ENCODE results near the gene PPFIBP2.

PPFIBP2 gene

DNA sequence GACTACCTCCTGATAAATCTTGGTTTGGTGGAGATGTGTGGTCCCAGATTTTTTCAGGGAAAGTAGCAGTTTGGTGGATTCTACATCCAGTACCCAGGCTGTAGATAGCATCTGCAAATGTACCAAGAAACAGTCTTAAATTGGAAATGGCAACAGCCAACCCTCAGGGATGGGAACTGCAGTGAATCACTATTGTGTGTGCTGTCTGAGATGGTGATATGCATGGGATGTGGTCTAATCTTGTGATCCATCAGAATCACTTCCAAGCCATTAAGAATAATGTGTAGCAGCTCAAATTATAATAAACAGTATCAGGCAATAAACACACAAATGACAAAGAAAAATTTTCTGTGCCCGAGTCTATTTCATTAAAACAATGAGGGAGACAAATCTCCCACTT, 25.1 kb upstream of the PPFIBP2 start:
- Mint-ChIP-seq H3K9me3 (no peaks in the 10 kb centered on the region), H3K4me1 (no peaks in the 10 kb centered on the region), H3K27me3 (peaks cover 12% of the 10 kb centered on the region), H3K27ac (ENCODE audit: low read depth) (no peak overlapping the region), H3K4me3 (no peak overlapping the region), H3K36me3 (ENCODE audit: insufficient read depth) (no peaks in the 10 kb centered on the region)
- ATAC-seq (replicated peaks; ENCODE audit: extremely low read depth, poor library complexity, severe bottlenecking) (no peak), DNase-seq (ENCODE audit: low spot score in 2 of 2) (no peak)

DNA sequence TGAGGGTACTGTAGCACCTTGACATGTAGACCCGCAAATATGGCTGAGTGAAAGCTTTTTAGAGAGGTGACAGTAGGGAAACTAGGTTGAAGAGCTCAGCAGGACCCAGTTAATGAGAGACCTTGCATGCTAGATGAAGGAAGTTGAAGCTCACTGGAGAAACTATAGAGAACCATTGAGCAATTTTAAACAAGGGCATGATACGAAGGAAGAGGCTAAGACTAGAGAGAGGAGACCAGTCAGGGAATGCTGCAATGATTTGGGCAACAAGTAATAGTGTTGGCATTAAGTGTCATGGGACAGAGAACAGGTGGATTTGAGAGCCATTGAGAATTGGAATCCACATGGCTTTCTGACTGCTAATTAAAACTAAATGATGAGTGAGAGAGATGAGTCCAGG, 24.4 kb upstream of the PPFIBP2 start:
- ATAC-seq (replicated peaks; ENCODE audit: extremely low read depth, poor library complexity, severe bottlenecking): no peak
- Mint-ChIP-seq H3K9me3 (no peaks in the 10 kb centered on the region), H3K4me1 (no peaks in the 10 kb centered on the region), H3K4me3 (no peak overlapping the region), H3K36me3 (ENCODE audit: insufficient read depth) (no peaks in the 10 kb centered on the region), H3K27me3 (peaks cover 12% of the 10 kb centered on the region), H3K27ac (ENCODE audit: low read depth) (no peak overlapping the region)
- no peak for DNase-seq (ENCODE audit: low spot score in 2 of 2)

DNA sequence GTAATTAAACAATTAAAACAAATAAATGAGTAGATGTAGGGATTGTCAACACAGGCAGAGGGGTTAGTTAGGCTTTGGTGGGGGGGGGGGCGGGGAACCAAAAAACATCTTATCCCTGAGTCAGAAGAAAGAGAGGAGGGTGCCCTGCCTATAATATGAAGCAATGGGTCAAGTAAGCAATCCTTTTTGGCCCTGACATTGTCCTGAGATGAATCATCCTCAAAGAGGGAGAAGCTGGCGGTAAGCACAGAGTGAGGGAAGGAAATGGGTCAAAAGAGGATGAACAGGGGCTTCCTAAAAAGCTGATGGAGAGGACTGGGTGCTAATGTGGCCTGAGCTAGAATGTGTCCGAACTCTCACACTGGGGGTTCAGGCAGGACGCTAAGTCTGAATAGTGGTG, 23.7 kb upstream of the PPFIBP2 start:
- Mint-ChIP-seq H3K27ac (ENCODE audit: low read depth) (no peak overlapping the region), H3K9me3 (no peaks in the 10 kb centered on the region), H3K4me1 (no peaks in the 10 kb centered on the region), H3K36me3 (ENCODE audit: insufficient read depth) (no peaks in the 10 kb centered on the region), H3K4me3 (no peak overlapping the region), H3K27me3 (peaks cover 12% of the 10 kb centered on the region)
- no peak for ATAC-seq (replicated peaks; ENCODE audit: extremely low read depth, poor library complexity, severe bottlenecking)
- DNase-seq (ENCODE audit: low spot score in 2 of 2): no peak

DNA sequence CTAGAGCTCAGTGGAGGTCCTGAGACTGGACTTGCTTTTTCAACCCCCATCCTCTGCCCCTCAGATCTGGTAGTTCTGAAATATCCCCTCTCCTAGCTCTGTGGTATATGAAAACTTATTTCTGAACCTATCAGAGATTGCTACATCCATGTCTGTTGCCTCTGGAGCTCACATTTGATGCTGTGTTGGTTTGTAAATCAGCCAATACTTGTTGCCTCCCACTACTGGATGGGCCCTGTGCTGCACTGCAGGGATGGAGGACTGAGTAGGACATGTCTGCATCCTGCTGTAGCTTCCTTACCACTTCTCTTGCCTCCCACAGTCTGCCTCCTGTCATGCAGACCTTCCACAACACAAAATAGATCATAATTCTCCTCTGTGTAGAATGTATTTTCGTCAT, 23.3 kb upstream of the PPFIBP2 start:
- H3K27ac Mint-ChIP-seq (ENCODE audit: low read depth): no peak overlapping the region
- DNase-seq (ENCODE audit: low spot score in 2 of 2) (no peak), ATAC-seq (replicated peaks; ENCODE audit: extremely low read depth, poor library complexity, severe bottlenecking) (no peak)
- no peaks in the 10 kb centered on the region for H3K36me3 Mint-ChIP-seq (ENCODE audit: insufficient read depth)
- H3K4me1 Mint-ChIP-seq: no peaks in the 10 kb centered on the region
- no peaks in the 10 kb centered on the region for H3K9me3 Mint-ChIP-seq
- H3K27me3 Mint-ChIP-seq: peaks cover 12% of the 10 kb centered on the region
- no peak overlapping the region for H3K4me3 Mint-ChIP-seq

DNA sequence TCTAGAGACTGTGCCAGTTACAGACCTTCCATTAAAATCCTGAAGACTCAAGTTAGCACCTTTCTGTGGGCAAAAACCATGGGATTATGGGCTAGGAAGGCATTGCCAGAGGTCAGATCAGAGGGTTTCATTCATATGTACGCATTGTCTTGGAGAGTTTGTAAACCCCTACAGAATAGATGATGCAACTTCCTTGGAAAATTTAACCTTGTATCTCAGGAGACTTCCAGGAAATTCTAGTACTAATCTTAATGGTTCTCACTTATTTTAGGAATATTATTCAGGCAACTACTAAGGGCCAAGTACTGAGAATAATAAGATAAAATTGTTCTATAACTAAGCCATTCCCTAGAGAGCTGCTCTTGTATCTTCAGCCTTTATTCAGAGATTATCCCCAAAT, 21.5 kb upstream of the PPFIBP2 start:
- DNase-seq (ENCODE audit: low spot score in 2 of 2): no peak
- H3K9me3 Mint-ChIP-seq: no peaks in the 10 kb centered on the region
- H3K36me3 Mint-ChIP-seq (ENCODE audit: insufficient read depth): no peaks in the 10 kb centered on the region
- no peaks in the 10 kb centered on the region for H3K4me1 Mint-ChIP-seq
- peaks cover 12% of the 10 kb centered on the region for H3K27me3 Mint-ChIP-seq
- H3K4me3 Mint-ChIP-seq: no peak overlapping the region
- no peak overlapping the region for H3K27ac Mint-ChIP-seq (ENCODE audit: low read depth)
- ATAC-seq (replicated peaks; ENCODE audit: extremely low read depth, poor library complexity, severe bottlenecking): no peak

DNA sequence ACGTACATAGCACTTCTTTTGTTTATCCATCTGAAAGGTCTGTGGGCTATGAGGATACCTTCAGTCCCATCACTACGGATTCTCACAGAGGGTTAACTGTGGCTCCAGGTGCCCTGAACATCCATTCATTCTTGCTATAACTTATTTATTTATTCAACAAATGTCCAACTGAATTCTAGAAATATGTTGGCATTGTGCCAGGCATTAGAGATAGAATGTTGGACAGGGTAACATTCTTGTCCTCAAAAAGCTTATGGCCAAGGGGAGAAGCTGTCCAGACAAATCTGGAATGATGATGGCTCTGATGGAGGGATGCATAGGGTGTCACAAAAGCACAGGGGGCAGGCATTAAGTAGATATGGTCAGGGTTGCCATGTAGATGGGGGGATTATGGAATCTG, 20.1 kb upstream of the PPFIBP2 start:
- no peak for ATAC-seq (replicated peaks; ENCODE audit: extremely low read depth, poor library complexity, severe bottlenecking)
- Mint-ChIP-seq H3K4me3 (no peak overlapping the region), H3K27ac (ENCODE audit: low read depth) (no peak overlapping the region), H3K27me3 (peaks cover 12% of the 10 kb centered on the region), H3K36me3 (ENCODE audit: insufficient read depth) (no peaks in the 10 kb centered on the region), H3K9me3 (no peaks in the 10 kb centered on the region), H3K4me1 (no peaks in the 10 kb centered on the region)
- DNase-seq (ENCODE audit: low spot score in 2 of 2): no peak

DNA sequence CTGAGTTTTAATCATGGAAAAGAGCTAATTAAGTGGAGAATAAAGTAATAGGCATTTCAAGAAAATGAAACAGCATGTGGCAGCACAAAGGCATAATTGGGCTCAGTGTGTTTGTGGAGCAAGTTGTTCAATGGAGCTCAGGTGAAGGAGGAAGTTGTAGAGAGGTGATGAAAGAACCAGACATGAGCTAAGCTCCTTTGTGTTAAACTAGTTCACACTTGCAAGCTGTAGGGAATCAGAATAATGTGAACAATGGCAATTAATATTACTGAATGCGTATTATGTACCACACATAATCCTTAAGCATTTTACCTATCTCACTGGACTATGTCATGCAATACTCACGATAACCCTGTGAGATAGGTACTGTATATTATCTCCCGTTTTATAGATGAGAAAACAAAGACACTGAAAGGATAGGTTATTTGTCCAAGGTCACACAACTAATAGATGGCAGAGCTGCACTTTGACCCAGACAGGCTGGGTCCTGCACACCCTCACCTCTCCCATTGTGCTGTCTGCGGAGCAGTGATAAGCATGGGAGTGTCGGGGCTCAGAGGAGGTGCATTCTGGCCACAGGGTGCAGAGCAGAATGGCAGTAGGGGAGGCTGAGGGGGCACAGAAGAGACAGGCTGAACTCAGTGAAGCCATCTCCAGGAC, 19.6 kb upstream of the PPFIBP2 start:
- no peaks in the 10 kb centered on the region for H3K36me3 Mint-ChIP-seq (ENCODE audit: insufficient read depth)
- DNase-seq (ENCODE audit: low spot score in 2 of 2): no peak
- no peaks in the 10 kb centered on the region for H3K9me3 Mint-ChIP-seq
- no peak for ATAC-seq (replicated peaks; ENCODE audit: extremely low read depth, poor library complexity, severe bottlenecking)
- H3K4me3 Mint-ChIP-seq: no peak overlapping the region
- no peaks in the 10 kb centered on the region for H3K4me1 Mint-ChIP-seq
- no peak overlapping the region for H3K27ac Mint-ChIP-seq (ENCODE audit: low read depth)
- H3K27me3 Mint-ChIP-seq: peaks cover 7% of the 10 kb centered on the region

DNA sequence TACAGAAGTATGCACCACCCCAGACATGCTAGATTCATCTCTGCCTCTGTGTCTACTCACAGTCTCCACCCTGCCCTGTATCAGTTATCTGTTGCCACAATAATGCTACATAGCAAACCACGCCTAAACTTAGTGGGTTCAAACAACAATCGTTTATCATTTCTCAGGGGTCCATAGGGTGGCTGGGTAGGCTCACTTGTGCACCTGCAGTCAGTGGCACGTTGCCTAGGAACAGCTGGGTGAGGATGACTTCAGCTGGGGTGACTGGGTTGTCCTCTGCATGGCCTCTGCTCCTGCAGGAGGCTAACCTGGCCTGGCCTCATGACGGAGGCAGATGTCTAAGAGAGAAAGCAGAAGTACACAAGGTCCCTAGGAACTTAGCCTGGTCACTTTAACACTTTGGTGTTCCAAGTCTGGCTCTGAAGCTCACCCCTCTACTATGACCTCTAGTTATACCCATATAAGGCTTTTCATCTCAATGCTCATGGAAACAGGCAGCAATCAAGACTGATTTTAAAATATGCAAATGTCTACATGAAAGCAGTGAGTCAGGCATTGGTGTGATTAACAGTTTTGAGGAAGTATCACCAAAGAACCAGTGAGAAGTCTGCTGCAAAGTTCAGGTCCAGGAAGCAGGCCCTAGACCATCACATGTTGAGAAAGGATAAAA, 17.8 kb upstream of the PPFIBP2 start:
- Mint-ChIP-seq H3K4me3 (no peak overlapping the region), H3K27me3 (no peaks in the 10 kb centered on the region), H3K27ac (ENCODE audit: low read depth) (no peak overlapping the region), H3K36me3 (ENCODE audit: insufficient read depth) (no peaks in the 10 kb centered on the region), H3K9me3 (no peaks in the 10 kb centered on the region), H3K4me1 (no peaks in the 10 kb centered on the region)
- no peak for DNase-seq (ENCODE audit: low spot score in 2 of 2)
- peak; percentile 49 for ATAC-seq (replicated peaks; ENCODE audit: extremely low read depth, poor library complexity, severe bottlenecking)

DNA sequence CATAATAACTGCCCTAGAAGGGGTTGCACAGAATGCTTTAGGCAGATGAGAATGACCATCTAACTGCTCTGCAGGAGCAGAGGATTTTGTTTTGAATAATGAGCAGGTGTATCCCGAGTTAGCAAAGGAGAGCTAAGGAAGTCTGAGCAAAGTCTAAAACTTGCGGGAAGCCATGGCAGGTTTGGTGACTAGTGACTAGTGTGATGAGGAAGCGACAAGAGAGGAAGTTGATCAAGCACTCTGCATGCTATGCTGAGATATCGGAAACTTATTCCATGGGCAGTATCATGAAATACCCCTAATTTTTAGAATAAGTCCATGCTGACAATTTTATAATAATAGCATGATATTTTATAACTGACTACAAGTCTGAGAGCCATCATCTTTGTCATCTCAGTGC, 15.6 kb upstream of the PPFIBP2 start:
- no peak overlapping the region for H3K4me3 Mint-ChIP-seq
- ATAC-seq (replicated peaks; ENCODE audit: extremely low read depth, poor library complexity, severe bottlenecking) (no peak), DNase-seq (ENCODE audit: low spot score in 2 of 2) (no peak)
- no peaks in the 10 kb centered on the region for H3K36me3 Mint-ChIP-seq (ENCODE audit: insufficient read depth)
- no peaks in the 10 kb centered on the region for H3K9me3 Mint-ChIP-seq
- no peaks in the 10 kb centered on the region for H3K4me1 Mint-ChIP-seq
- H3K27ac Mint-ChIP-seq (ENCODE audit: low read depth): no peak overlapping the region
- H3K27me3 Mint-ChIP-seq: no peaks in the 10 kb centered on the region

DNA sequence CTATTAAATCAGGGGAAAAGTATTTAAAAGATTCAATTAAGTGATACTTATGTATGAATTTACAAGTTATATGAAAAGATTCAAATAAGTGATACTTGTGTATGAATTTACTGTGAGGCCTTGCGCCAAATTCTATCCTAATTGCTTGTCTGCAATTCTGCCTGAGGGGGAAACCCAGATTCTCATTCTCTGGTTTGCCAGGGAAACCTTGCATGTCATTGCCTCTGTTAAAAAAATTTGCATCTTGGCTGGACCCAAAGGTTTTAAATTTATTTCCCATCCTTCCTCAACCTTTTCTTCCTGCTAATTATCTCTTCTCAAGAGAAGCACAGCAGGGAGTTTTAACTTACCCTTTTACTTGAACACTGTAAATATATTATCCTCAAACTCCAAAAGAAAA, 14.7 kb upstream of the PPFIBP2 start:
- DNase-seq (ENCODE audit: low spot score in 2 of 2): no peak
- Mint-ChIP-seq H3K9me3 (no peaks in the 10 kb centered on the region), H3K27ac (ENCODE audit: low read depth) (no peak overlapping the region), H3K4me1 (no peaks in the 10 kb centered on the region), H3K36me3 (ENCODE audit: insufficient read depth) (no peaks in the 10 kb centered on the region), H3K4me3 (no peak overlapping the region), H3K27me3 (no peaks in the 10 kb centered on the region)
- no peak for ATAC-seq (replicated peaks; ENCODE audit: extremely low read depth, poor library complexity, severe bottlenecking)

DNA sequence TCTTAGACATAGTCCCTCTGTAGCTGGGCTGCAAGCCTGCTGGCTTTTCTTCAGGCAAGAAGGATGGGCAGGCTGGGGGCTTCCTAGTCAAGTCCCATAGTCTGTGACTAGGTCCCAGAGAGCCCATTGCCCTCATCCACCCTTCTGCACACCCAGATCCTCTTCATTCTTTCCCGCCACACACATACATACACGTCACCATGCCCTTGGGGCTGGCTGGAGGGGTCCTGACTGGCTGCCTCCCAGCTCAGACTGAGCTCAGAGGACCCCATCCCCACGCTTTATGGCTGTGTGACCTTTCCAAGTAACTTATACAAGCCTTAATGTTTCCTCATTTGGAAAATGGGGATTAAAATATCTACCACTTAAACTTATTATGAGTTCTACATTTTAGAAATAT, 13.5 kb upstream of the PPFIBP2 start:
- Mint-ChIP-seq H3K36me3 (ENCODE audit: insufficient read depth) (no peaks in the 10 kb centered on the region), H3K9me3 (no peaks in the 10 kb centered on the region), H3K4me3 (no peak overlapping the region), H3K27ac (ENCODE audit: low read depth) (no peak overlapping the region), H3K27me3 (no peaks in the 10 kb centered on the region), H3K4me1 (no peaks in the 10 kb centered on the region)
- no peak for DNase-seq (ENCODE audit: low spot score in 2 of 2)
- ATAC-seq (replicated peaks; ENCODE audit: extremely low read depth, poor library complexity, severe bottlenecking): no peak

DNA sequence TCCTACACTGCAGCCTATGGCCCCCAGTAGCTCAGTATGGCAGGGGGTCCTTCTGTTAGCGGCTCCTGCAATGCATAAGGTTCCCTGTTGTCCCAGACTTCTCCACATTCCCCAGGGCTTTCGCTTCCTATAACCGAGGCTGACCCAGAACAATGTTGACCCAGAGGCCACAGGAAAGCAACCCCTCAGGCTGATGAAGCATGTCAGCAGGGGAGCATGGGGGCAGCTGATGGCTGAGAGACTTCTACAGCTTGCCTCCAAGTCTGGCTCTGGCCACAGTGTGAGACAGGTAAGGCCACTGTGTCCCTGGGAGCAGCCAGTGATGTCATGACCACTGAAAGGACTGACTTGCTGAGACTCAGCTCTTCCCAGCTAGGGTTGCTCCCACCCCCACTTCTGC, 12.5 kb upstream of the PPFIBP2 start:
- Mint-ChIP-seq H3K4me3 (no peak overlapping the region), H3K36me3 (ENCODE audit: insufficient read depth) (no peaks in the 10 kb centered on the region), H3K4me1 (no peaks in the 10 kb centered on the region), H3K9me3 (no peaks in the 10 kb centered on the region), H3K27ac (ENCODE audit: low read depth) (no peak overlapping the region), H3K27me3 (peaks cover 9% of the 10 kb centered on the region)
- no peak for DNase-seq (ENCODE audit: low spot score in 2 of 2)
- ATAC-seq (replicated peaks; ENCODE audit: extremely low read depth, poor library complexity, severe bottlenecking): no peak

DNA sequence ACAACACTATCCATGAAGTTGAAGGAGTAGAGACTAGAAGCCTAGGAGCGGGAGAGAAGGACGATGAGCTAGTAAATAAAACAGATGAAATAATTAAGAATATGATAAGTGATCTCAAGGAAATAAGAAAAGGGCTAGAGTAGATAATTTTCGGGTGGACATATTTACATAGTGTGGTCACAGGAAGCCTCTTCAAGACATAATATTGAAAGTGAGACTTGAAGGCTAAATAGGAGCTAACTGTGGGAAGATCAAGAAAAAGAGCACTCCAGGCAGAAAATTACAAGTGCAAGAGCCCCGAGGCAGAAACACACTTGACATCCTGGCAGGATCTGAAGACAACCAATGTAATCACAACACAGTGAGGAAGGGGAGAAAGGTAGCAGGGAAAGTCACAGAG, 11.9 kb upstream of the PPFIBP2 start:
- Mint-ChIP-seq H3K4me3 (no peak overlapping the region), H3K4me1 (no peaks in the 10 kb centered on the region), H3K36me3 (ENCODE audit: insufficient read depth) (no peaks in the 10 kb centered on the region), H3K9me3 (no peaks in the 10 kb centered on the region), H3K27me3 (peaks cover 13% of the 10 kb centered on the region), H3K27ac (ENCODE audit: low read depth) (no peak overlapping the region)
- ATAC-seq (replicated peaks; ENCODE audit: extremely low read depth, poor library complexity, severe bottlenecking): no peak
- DNase-seq (ENCODE audit: low spot score in 2 of 2): no peak
